ENCODE data around the gene REEP1.

The REEP1 gene

DNA sequence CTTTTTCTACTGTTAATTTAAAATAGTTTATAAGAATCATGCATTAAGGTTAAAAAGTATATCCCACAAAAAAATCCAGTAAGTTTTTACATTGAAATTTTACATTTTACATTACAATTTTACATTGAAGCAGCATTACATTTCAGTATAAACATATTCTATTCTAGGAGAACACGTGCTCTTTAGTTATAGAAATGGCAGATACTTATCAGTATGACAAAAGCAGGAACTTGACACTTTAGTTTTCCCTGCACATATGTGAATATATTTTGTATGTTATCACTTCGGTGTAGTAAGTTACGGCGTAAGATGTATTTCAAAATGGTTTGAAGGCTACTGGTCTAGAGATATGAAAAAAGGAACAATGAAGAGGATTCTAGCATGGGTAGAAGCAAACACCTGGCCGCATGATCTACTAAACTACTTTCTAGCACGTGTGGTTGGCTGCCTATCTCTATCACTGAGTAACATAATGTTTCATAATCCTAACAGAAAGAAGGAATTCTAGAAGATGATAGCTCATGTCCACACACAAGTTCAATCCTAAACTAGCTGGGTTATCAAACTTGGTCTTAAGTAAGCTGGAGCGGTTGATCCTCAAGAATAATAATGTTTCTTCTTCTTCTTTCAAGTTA is 147.5 kb downstream of the REEP1 start:
- no peak overlapping the region for H2BK120ac ChIP-seq (ENCODE audit: low read depth, low read length)

DNA sequence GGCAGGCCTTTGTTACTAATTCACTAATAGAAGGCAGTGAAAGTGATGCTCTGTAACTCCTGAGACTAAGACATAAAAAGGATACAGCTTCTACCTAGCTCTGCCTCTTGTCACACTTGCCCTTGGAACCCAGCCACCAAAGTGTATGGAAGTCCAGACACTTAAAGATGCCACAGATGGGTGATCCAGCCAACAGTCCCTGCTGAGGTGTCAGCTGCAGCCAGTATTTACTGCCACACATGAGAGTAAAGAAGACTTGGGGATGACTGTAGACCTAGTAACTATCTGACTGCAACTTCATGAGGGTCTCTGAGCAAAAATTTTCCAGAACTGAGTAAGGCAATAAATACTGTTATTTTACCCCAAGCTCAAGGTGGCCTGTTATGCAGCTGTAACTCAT is 151.0 kb downstream of the REEP1 start:
- no peak overlapping the region for H2BK5ac ChIP-seq (ENCODE audit: low read length)
- no peak overlapping the region for H3K14ac ChIP-seq (ENCODE audit: low read length)
- no peak overlapping the region for H2BK12ac ChIP-seq (ENCODE audit: low read length)
- H3K18ac ChIP-seq (ENCODE audit: low read length) = no peak overlapping the region
- no peaks in the 10 kb centered on the region for H3K4me1 ChIP-seq (ENCODE audit: control insufficient read depth in 2 of 2, insufficient read depth in 1 of 2, low read depth in 1 of 2, low read length in 2 of 2)
- H3K4me3 ChIP-seq (ENCODE audit: low read length in 2 of 2) = no peak overlapping the region
- H3K9me3 ChIP-seq (replicated peaks in 1 of 2; ENCODE audit: control insufficient read depth in 2 of 2, insufficient read depth in 1 of 2, low read depth in 1 of 2, low read length in 2 of 2) = no peaks in the 10 kb centered on the region
- no peak overlapping the region for H2AK5ac ChIP-seq (ENCODE audit: low read depth, low read length)
- no peaks in the 10 kb centered on the region for H3K27me3 ChIP-seq (ENCODE audit: control insufficient read depth in 3 of 3, insufficient read depth in 3 of 3, low read depth in 1 of 3, low read length in 3 of 3)
- H3K27ac ChIP-seq (replicated peaks; ENCODE audit: low read length) = no peak overlapping the region
- no peak for DNase-seq (ENCODE audit: low spot score)
- no peak overlapping the region for H4K8ac ChIP-seq (ENCODE audit: low read depth, low read length)
- no peak overlapping the region for H2BK120ac ChIP-seq (ENCODE audit: low read depth, low read length)
- no peak overlapping the region for H3K4ac ChIP-seq (ENCODE audit: low read length)
- H3K9ac ChIP-seq (ENCODE audit: low read depth, low read length, poor library complexity) = no peak overlapping the region
- H2AFZ ChIP-seq (ENCODE audit: low read length) = no peak overlapping the region
- H2BK15ac ChIP-seq (ENCODE audit: low read length) = no peak overlapping the region
- peaks cover 0 to 52% of the 10 kb centered on the region in 2 donors for H3K36me3 ChIP-seq (replicated peaks in 1 of 2; ENCODE audit: control insufficient read depth in 2 of 2, insufficient read depth in 2 of 2, low read length in 2 of 2)
- H3K79me1 ChIP-seq (ENCODE audit: low read depth, low read length) = peaks cover 6% of the 10 kb centered on the region
- no peak overlapping the region for H4K91ac ChIP-seq (ENCODE audit: low read depth, low read length, poor library complexity)
- no peak overlapping the region for H3K23ac ChIP-seq (ENCODE audit: low read depth, low read length, poor library complexity)
- H3K4me2 ChIP-seq (ENCODE audit: insufficient read depth, low read length, poor library complexity, severe bottlenecking) = no peak overlapping the region

More for the DNA sequence above, 147.5 kb downstream of the REEP1 start:
- no peaks in the 10 kb centered on the region for H3K9me3 ChIP-seq (replicated peaks in 1 of 2; ENCODE audit: control insufficient read depth in 2 of 2, insufficient read depth in 1 of 2, low read depth in 1 of 2, low read length in 2 of 2)
- H2AFZ ChIP-seq (ENCODE audit: low read length) = no peak overlapping the region
- H3K4me2 ChIP-seq (ENCODE audit: insufficient read depth, low read length, poor library complexity, severe bottlenecking) = no peak overlapping the region
- no peak overlapping the region for H3K14ac ChIP-seq (ENCODE audit: low read length)
- H2AK5ac ChIP-seq (ENCODE audit: low read depth, low read length) = no peak overlapping the region
- H2BK12ac ChIP-seq (ENCODE audit: low read length) = no peak overlapping the region
- no peak overlapping the region for H3K27ac ChIP-seq (replicated peaks; ENCODE audit: low read length)
- 100% methylated on average over 2 of the region's 7 CpGs; no CpG with 5 or more reads in 1 of the 2 donors for WGBS, 2 donors (ENCODE audit: extremely low coverage in 2 of 2, insufficient read length in 2 of 2, insufficient replicate concordance in 1 of 2)
- no peaks in the 10 kb centered on the region for H3K27me3 ChIP-seq (ENCODE audit: control insufficient read depth in 3 of 3, insufficient read depth in 3 of 3, low read depth in 1 of 3, low read length in 3 of 3)
- no peak overlapping the region for H2BK5ac ChIP-seq (ENCODE audit: low read length)
- H3K36me3 ChIP-seq (replicated peaks in 1 of 2; ENCODE audit: control insufficient read depth in 2 of 2, insufficient read depth in 2 of 2, low read length in 2 of 2) = peaks cover 0 to 65% of the 10 kb centered on the region in 2 donors
- no peak overlapping the region for H3K9ac ChIP-seq (ENCODE audit: low read depth, low read length, poor library complexity)
- H2BK15ac ChIP-seq (ENCODE audit: low read length) = no peak overlapping the region
- H4K91ac ChIP-seq (ENCODE audit: low read depth, low read length, poor library complexity) = no peak overlapping the region
- H3K23ac ChIP-seq (ENCODE audit: low read depth, low read length, poor library complexity) = no peak overlapping the region
- no peak for DNase-seq (ENCODE audit: low spot score)
- peaks cover 1 to 7% of the 10 kb centered on the region in 2 donors for H3K4me1 ChIP-seq (ENCODE audit: control insufficient read depth in 2 of 2, insufficient read depth in 1 of 2, low read depth in 1 of 2, low read length in 2 of 2)
- no peak overlapping the region for H4K8ac ChIP-seq (ENCODE audit: low read depth, low read length)
- H3K4me3 ChIP-seq (ENCODE audit: low read length in 2 of 2) = no peak overlapping the region
- no peak overlapping the region for H3K4ac ChIP-seq (ENCODE audit: low read length)
- no peak overlapping the region for H3K18ac ChIP-seq (ENCODE audit: low read length)
- peaks cover 4% of the 10 kb centered on the region for H3K79me1 ChIP-seq (ENCODE audit: low read depth, low read length)

DNA sequence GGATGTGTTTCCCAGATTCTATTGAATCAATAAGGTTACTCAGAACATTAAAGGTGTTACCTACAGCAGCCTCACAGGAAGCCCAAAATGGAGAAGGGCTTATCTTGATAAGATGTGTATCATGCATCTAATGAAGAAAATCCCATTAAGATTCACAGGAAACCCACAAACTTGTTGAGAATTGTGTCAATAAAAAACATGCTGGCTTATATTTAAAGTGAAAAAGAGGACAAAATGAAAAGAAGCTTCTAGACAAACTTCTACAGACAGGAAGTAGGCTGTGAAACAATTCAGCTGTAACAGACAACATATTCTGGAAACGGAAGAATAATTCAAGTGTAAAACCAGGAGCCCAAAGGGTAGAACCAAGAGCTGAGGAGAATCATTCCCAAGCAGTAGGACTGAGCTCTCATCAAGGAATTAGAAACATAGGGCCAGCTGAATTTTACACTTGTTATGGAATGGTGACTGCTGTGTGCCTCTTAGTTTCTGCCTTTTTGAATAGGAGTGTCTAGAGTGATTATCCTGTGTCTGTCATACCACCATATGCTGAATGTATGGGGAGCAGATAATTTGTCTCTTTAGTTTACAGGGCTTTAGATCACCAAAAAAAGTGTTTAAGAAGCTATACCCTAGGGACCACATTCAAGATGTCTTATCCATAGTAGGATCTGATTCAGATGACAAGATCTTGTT is 151.8 kb downstream of the REEP1 start:
- H3K9me3 ChIP-seq (replicated peaks in 1 of 2; ENCODE audit: control insufficient read depth in 2 of 2, insufficient read depth in 1 of 2, low read depth in 1 of 2, low read length in 2 of 2) = no peaks in the 10 kb centered on the region
- H2BK12ac ChIP-seq (ENCODE audit: low read length) = no peak overlapping the region
- H2AFZ ChIP-seq (ENCODE audit: low read length) = no peak overlapping the region
- no peak overlapping the region for H3K23ac ChIP-seq (ENCODE audit: low read depth, low read length, poor library complexity)
- H3K4me2 ChIP-seq (ENCODE audit: insufficient read depth, low read length, poor library complexity, severe bottlenecking) = no peak overlapping the region
- no peak overlapping the region for H2BK120ac ChIP-seq (ENCODE audit: low read depth, low read length)
- no peak overlapping the region for H3K9ac ChIP-seq (ENCODE audit: low read depth, low read length, poor library complexity)
- H3K4ac ChIP-seq (ENCODE audit: low read length) = no peak overlapping the region
- no peak overlapping the region for H2BK5ac ChIP-seq (ENCODE audit: low read length)
- H3K4me3 ChIP-seq (ENCODE audit: low read length in 2 of 2) = no peak overlapping the region
- WGBS, 2 donors (ENCODE audit: extremely low coverage in 2 of 2, insufficient read length in 2 of 2, insufficient replicate concordance in 1 of 2) = no CpG with 5 or more reads among the region's 1 CpG
- H3K14ac ChIP-seq (ENCODE audit: low read length) = no peak overlapping the region
- H3K27me3 ChIP-seq (ENCODE audit: control insufficient read depth in 3 of 3, insufficient read depth in 3 of 3, low read depth in 1 of 3, low read length in 3 of 3) = no peaks in the 10 kb centered on the region
- H4K91ac ChIP-seq (ENCODE audit: low read depth, low read length, poor library complexity) = no peak overlapping the region
- H2AK5ac ChIP-seq (ENCODE audit: low read depth, low read length) = no peak overlapping the region
- no peak for DNase-seq (ENCODE audit: low spot score)
- no peak overlapping the region for H3K27ac ChIP-seq (replicated peaks; ENCODE audit: low read length)
- H3K18ac ChIP-seq (ENCODE audit: low read length) = no peak overlapping the region
- peaks cover 3 to 52% of the 10 kb centered on the region in 2 donors for H3K36me3 ChIP-seq (replicated peaks in 1 of 2; ENCODE audit: control insufficient read depth in 2 of 2, insufficient read depth in 2 of 2, low read length in 2 of 2)
- H3K79me1 ChIP-seq (ENCODE audit: low read depth, low read length) = peaks cover 9% of the 10 kb centered on the region
- H2BK15ac ChIP-seq (ENCODE audit: low read length) = no peak overlapping the region
- H3K4me1 ChIP-seq (ENCODE audit: control insufficient read depth in 2 of 2, insufficient read depth in 1 of 2, low read depth in 1 of 2, low read length in 2 of 2) = no peaks in the 10 kb centered on the region
- no peak overlapping the region for H4K8ac ChIP-seq (ENCODE audit: low read depth, low read length)

- Histone ChIP-seq H4K91ac (ENCODE audit: low read depth, low read length, poor library complexity) (no peak overlapping the region), H3K23ac (ENCODE audit: low read depth, low read length, poor library complexity) (no peak overlapping the region), H2AFZ (ENCODE audit: low read length) (no peak overlapping the region), H3K4me1 (ENCODE audit: control insufficient read depth in 2 of 2, insufficient read depth in 1 of 2, low read depth in 1 of 2, low read length in 2 of 2) (no peaks in the 10 kb centered on the region), H3K4me2 (ENCODE audit: insufficient read depth, low read length, poor library complexity, severe bottlenecking) (no peak overlapping the region), H2AK5ac (ENCODE audit: low read depth, low read length) (no peak overlapping the region), H3K9me3 (replicated peaks in 1 of 2; ENCODE audit: control insufficient read depth in 2 of 2, insufficient read depth in 1 of 2, low read depth in 1 of 2, low read length in 2 of 2) (no peaks in the 10 kb centered on the region), H4K8ac (ENCODE audit: low read depth, low read length) (no peak overlapping the region), H3K36me3 (replicated peaks in 1 of 2; ENCODE audit: control insufficient read depth in 2 of 2, insufficient read depth in 2 of 2, low read length in 2 of 2) (peaks cover 11 to 92% of the 10 kb centered on the region in 2 donors), H3K14ac (ENCODE audit: low read length) (no peak overlapping the region), H3K4me3 (ENCODE audit: low read length in 2 of 2) (no peak overlapping the region), H3K79me1 (ENCODE audit: low read depth, low read length) (peaks cover 3% of the 10 kb centered on the region), H3K27me3 (ENCODE audit: control insufficient read depth in 3 of 3, insufficient read depth in 3 of 3, low read depth in 1 of 3, low read length in 3 of 3) (no peaks in the 10 kb centered on the region), H2BK120ac (ENCODE audit: low read depth, low read length) (no peak overlapping the region), H3K9ac (ENCODE audit: low read depth, low read length, poor library complexity) (no peak overlapping the region), H3K18ac (ENCODE audit: low read length) (no peak overlapping the region), H2BK15ac (ENCODE audit: low read length) (no peak overlapping the region), H2BK5ac (ENCODE audit: low read length) (no peak overlapping the region), H3K27ac (replicated peaks; ENCODE audit: low read length) (no peak overlapping the region), H3K4ac (ENCODE audit: low read length) (no peak overlapping the region), H2BK12ac (ENCODE audit: low read length) (no peak overlapping the region)
- DNase-seq (ENCODE audit: low spot score) = no peak
These were observed 160.8 kb downstream of the REEP1 start for GRCh38 chr2:86176597-86176996.
